Peyer's patch (tissue), 4 donors: ENCODE measurements around the gene BHLHA15.

Source experiments
- POLR2A ChIP-seq, 2 donors: fragments of 450-650 bp; IDR thresholded peaks; one replicate each; pipeline ENCODE4 v1.5.1; 2017; ENCODE audit warnings: antibody characterized with exemption in 2 of 2, mild to moderate bottlenecking in 2 of 2, moderate library complexity in 2 of 2
- TF ChIP-seq, protein P1 (sequence below), 6 experiments: fragments of 450-650 bp in 4 of 6; fragments of 200-600 bp in 2 of 6; sonication (generic) in 1 of 6; IDR thresholded peaks; one replicate each; pipeline ENCODE4 v1.5.1; 2017 to 2019; ENCODE audit warnings: antibody characterized with exemption in 6 of 6, mild to moderate bottlenecking in 3 of 6, moderate library complexity in 1 of 6

DNA sequence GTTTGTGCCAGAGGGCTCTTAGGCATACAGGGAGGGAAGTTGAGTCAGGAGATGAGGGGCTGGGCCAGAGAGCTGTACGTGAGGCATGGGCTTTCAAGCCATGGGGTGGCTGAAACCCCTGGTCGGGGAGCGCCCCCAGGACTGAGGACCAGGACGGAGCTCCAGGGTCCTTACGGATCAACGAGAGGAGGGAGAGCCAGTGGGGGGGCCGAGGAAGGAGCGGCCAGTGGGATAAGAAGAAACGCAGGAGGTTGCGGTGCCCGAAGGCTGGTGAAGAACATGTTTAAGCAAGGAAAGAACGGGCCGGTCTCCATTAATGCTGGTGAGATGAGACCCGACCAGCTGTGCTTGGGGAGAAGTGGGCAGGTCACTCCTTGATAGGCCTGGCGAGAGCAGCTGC is 43.6 kb upstream of the BHLHA15 start:
- no peak for TF ChIP-seq POLR2A (IDR thresholded peaks at IDR 0.05)
- TF ChIP-seq, protein P1, sequence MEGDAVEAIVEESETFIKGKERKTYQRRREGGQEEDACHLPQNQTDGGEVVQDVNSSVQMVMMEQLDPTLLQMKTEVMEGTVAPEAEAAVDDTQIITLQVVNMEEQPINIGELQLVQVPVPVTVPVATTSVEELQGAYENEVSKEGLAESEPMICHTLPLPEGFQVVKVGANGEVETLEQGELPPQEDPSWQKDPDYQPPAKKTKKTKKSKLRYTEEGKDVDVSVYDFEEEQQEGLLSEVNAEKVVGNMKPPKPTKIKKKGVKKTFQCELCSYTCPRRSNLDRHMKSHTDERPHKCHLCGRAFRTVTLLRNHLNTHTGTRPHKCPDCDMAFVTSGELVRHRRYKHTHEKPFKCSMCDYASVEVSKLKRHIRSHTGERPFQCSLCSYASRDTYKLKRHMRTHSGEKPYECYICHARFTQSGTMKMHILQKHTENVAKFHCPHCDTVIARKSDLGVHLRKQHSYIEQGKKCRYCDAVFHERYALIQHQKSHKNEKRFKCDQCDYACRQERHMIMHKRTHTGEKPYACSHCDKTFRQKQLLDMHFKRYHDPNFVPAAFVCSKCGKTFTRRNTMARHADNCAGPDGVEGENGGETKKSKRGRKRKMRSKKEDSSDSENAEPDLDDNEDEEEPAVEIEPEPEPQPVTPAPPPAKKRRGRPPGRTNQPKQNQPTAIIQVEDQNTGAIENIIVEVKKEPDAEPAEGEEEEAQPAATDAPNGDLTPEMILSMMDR (IDR thresholded peaks at IDR 0.05): no peak
